Measurements from ENCODE around the gene IGFL2. TPM values are rescaled to one million over a fixed set of nuclear protein-coding genes. Genes with fewer than 3 reads are reported as not detected.

Gene IGFL2
- polyA plus RNA-seq, 12 donors, result 0.46 to 27.1 (median 9.4) TPM; not detected in 7

DNA sequence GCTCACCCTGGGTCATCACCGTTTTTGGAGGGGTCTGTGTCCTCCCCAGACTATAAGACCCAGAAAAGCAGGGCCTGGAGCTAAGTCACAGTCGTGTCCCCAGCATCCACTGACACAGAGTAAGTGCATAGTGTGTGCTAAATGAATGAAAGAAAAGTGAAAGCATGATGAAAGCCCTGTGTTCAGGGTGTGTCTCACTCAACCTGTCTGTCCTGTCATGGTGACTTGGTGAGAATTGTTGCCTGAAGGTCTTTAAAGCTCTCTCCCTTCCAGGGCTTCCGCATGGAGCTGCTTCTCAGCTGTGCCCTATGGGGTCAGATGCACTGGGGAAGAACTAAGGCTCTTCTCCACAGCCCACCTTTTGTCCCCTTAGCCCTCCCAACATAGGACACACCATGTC lies 61.0 kb downstream of the IGFL2 start:
- no peak for DNase-seq

DNA sequence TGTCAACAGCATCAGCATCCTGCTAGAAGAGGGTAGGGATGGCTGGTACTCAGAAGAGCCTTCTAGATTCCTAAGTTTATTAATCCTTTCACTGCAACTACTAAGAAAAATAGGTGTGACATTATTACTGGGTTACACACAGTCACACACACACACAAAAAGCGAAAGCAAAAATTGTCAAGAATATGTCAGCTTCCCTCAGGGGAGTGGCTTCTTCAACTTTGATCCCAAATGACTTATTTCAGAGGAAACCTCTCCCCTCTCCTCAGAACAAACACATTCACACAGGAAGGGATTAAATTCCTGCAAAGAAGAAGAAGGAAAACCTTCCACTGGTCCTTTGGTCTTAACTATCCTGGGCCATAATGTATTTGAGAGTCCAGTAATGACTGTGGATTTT lies 61.4 kb downstream of the IGFL2 start:
- no peak for DNase-seq

DNA sequence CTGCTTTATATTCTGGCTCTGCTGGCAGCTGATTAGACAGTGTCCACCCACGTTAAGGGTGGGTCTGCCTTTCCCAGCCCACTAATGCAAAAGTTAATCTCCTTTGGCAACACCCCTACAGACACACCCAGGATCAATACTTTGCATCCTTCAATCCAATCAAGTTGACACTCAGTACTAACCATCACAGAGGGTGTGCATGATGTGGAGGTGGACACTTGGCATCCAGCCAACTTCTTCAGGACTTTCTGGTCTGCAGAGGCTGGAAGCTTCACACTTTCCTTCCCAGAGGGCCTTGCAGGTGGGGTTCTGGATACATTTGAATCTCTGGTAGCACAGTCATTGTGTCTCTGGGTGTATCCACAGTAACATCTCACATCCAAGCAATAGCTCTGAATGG lies 62.6 kb downstream of the IGFL2 start:
- DNase-seq, result no peak

Other genes with a start within 250 kb of the IGFL2 start
- gene MYPOP, start 245.6 kb upstream of the IGFL2 start, polyA plus RNA-seq (ENCODE audit: insufficient read length in 12 of 12), result 1 to 10 TPM in 11 of 12 donors, not detected in 1; 2.2 to 7.6 (median 3.7) TPM
- gene NANOS2, start 233.5 kb upstream of the IGFL2 start, polyA plus RNA-seq (ENCODE audit: insufficient read length in 12 of 12), result not detected
- 1 to 10 TPM in 11 of 12 donors, not detected in 1; 2.8 to 4.8 (median 3.7) TPM for gene NOVA2, start 174.4 kb upstream of the IGFL2 start, polyA plus RNA-seq (ENCODE audit: insufficient read length in 12 of 12)
- 10 to 100 TPM in 1 of 12 donors, 1 to 10 TPM in 10, not detected in 1; 4.5 to 12.3 (median 5.6) TPM for gene CCDC61, start 152.8 kb upstream of the IGFL2 start, polyA plus RNA-seq (ENCODE audit: insufficient read length in 12 of 12)
- 1 to 10 TPM in 1 of 12 donors, under 1 TPM in 6, not detected in 5; 0.28 to 4.1 (median 0.62) TPM for gene PGLYRP1, start 125.2 kb upstream of the IGFL2 start, polyA plus RNA-seq (ENCODE audit: insufficient read length in 12 of 12)
- gene IGFL4, start 107.2 kb upstream of the IGFL2 start, polyA plus RNA-seq (ENCODE audit: insufficient read length in 12 of 12), result 1 to 10 TPM in 10 of 12 donors, not detected in 2; 1.4 to 8.9 (median 5.1) TPM
- gene IGFL3, start 23.6 kb upstream of the IGFL2 start, polyA plus RNA-seq (ENCODE audit: insufficient read length in 12 of 12), result not detected
- 10 to 100 TPM in 1 of 12 donors, 1 to 10 TPM in 2, not detected in 9; 1.7 to 10.6 (median 4.7) TPM for gene IGFL1, start 81.5 kb downstream of the IGFL2 start, polyA plus RNA-seq (ENCODE audit: insufficient read length in 12 of 12)
- 100 to 1,000 TPM; 132 to 479 (median 292) TPM for gene HIF3A, start 148.8 kb downstream of the IGFL2 start, polyA plus RNA-seq (ENCODE audit: insufficient read length in 12 of 12)
- 10 to 100 TPM in 11 of 12 donors, not detected in 1; 50.8 to 91.5 (median 60.9) TPM for gene PPP5C, start 198.8 kb downstream of the IGFL2 start, polyA plus RNA-seq (ENCODE audit: insufficient read length in 12 of 12)